CD4-positive, alpha-beta T cell (primary cell): ENCODE data around the gene ATP2B2. TPM values are rescaled to one million over a fixed set of nuclear protein-coding genes. Genes with fewer than 3 reads are reported as not detected.

ENCODE experiments used
- ATAC-seq: fragments of 200-7000 bp; cut with Tn5 transposase; one replicate; pipeline ENCODE4 v1.10.0; 2022; ENCODE audit warnings: mild to moderate bottlenecking; ENCODE audit not compliant: poor library complexity
- CTCF ChIA-PET: fragments of 350-600 bp; sonication (Branson Sonifier 250); formaldehyde crosslinking; loops from one replicate; lab custom pipeline; 2021; ENCODE audit warnings: antibody characterized with exemption, inconsistent platforms; lab: Charles Lee
- POLR2A ChIA-PET: fragments of 350-600 bp; sonication (Branson Sonifier 250); formaldehyde crosslinking; loops from one replicate; lab custom pipeline; 2021; ENCODE audit warnings: antibody characterized with exemption, inconsistent platforms; lab: Charles Lee
- DNase-seq, 14 experiments: peaks; one replicate each; pipeline ENCODE4 v3.0.0-alpha.2; 2013 to 2020; ENCODE audit warnings: mixed read lengths in 2 of 14
- H3K27ac ChIP-seq, 2 donors: one replicate each; pipeline versions ENCODE4 v1.5.1 to v1.7.0; 2013; ENCODE audit warnings: low read length in 2 of 2, low read depth in 1 of 2, mild to moderate bottlenecking in 1 of 2
- H3K27me3 ChIP-seq, 2 experiments: 1 replicate in 1 of 2; 2 replicates in 1 of 2; pipeline versions ENCODE4 v1.6.1 to v1.7.0; 2013; ENCODE audit warnings: low read length in 2 of 2, control low read depth in 1 of 2, mild to moderate bottlenecking in 1 of 2, moderate library complexity in 1 of 2; ENCODE audit not compliant: insufficient read depth in 2 of 2, control insufficient read depth in 1 of 2
- H3K36me3 ChIP-seq: one replicate; pipeline ENCODE4 v1.6.1; 2013; ENCODE audit warnings: low read length, control low read depth; ENCODE audit not compliant: insufficient read depth
- H3K4me1 ChIP-seq: one replicate; pipeline ENCODE4 v1.6.1; 2013; ENCODE audit warnings: low read length, control low read depth; ENCODE audit not compliant: insufficient read depth
- H3K4me3 ChIP-seq: one replicate; pipeline ENCODE4 v1.5.1; 2013; ENCODE audit warnings: mild to moderate bottlenecking, low read length, moderate library complexity
- H3K9me3 ChIP-seq, 2 experiments: 1 replicate in 1 of 2; 2 replicates in 1 of 2; pipeline versions ENCODE4 v1.6.1 to v1.7.0; 2013; ENCODE audit warnings: low read length in 2 of 2, mild to moderate bottlenecking in 2 of 2, control low read depth in 1 of 2, moderate library complexity in 1 of 2; ENCODE audit not compliant: control insufficient read depth in 1 of 2, insufficient read depth in 1 of 2
- H3K27ac Mint-ChIP-seq: one replicate; pipeline ENCODE4 v1.8.0; 2020; ENCODE audit warnings: mixed read lengths
- H3K27me3 Mint-ChIP-seq: one replicate; pipeline ENCODE4 v1.8.0; 2021; ENCODE audit warnings: mixed read lengths
- H3K36me3 Mint-ChIP-seq: one replicate; pipeline ENCODE4 v1.8.0; 2021; ENCODE audit warnings: low read depth, mixed read lengths
- H3K4me1 Mint-ChIP-seq: one replicate; pipeline ENCODE4 v1.8.0; 2021; ENCODE audit warnings: low read depth, mixed read lengths
- H3K4me3 Mint-ChIP-seq: one replicate; pipeline ENCODE4 v1.8.0; 2020; ENCODE audit warnings: mild to moderate bottlenecking, mixed read lengths
- H3K9me3 Mint-ChIP-seq: one replicate; pipeline ENCODE4 v1.8.0; 2020; ENCODE audit warnings: mixed read lengths
- CTCF ChIP-seq: fragments of 200-600 bp; IDR thresholded peaks from one replicate; pipeline ENCODE4 v1.8.0; 2022; ENCODE audit warnings: antibody characterized with exemption, mild to moderate bottlenecking
- intact Hi-C, 2 experiments: fragments of 100-400 bp; cut with DNase I in 1 of 2; cut with micrococcal nuclease in 1 of 2; formaldehyde crosslinking; loops; one replicate each; pipeline versions ENCODE4 v1.15.1 to v1.9.0; 2023 to 2025; cut with DNase I, micrococcal nuclease
- total RNA-seq, 174 experiments: library from RNA in 2 of 174; stranded (reverse) in 2 of 174; gene quantifications; one replicate each; pipeline ENCODE4 v1.2.3 and lab custom pipeline; 2021 to 2026

The ATP2B2 gene
- total RNA-seq, 2 experiments from 2014 or later, result not detected

GRCh38 chr3:10447527-10448260 is 57.7 kb downstream of the ATP2B2 start:
- intact Hi-C loops, result no loop called here
- no peak overlapping the region for H3K4me3 Mint-ChIP-seq

GRCh38 chr3:10447110-10447509 is 58.3 kb downstream of the ATP2B2 start:
- ATAC-seq, result no peak

More at GRCh38 chr3:10447527-10448260, 57.7 kb downstream of the ATP2B2 start:
- no peak for DNase-seq
- Histone ChIP-seq H3K4me1 (no peaks in the 10 kb centered on the region), H3K27ac (no peak overlapping the region), H3K9me3 (peaks cover 0 to 8% of the 10 kb centered on the region in 2 experiments), H3K36me3 (no peaks in the 10 kb centered on the region), H3K27me3 (no peaks in the 10 kb centered on the region), H3K4me3 (no peak overlapping the region)
- CTCF ChIA-PET, result no interaction called here
- Mint-ChIP-seq H3K4me1 (no peaks in the 10 kb centered on the region), H3K36me3 (no peaks in the 10 kb centered on the region), H3K9me3 (no peaks in the 10 kb centered on the region), H3K27me3 (peaks cover 14% of the 10 kb centered on the region), H3K27ac (no peak overlapping the region)
- no peak for ATAC-seq
- no peak for TF ChIP-seq CTCF
- POLR2A ChIA-PET, result interaction anchor here (1.4 kb wide), 1 partner anchor 12 kb away, joined by 3 read pairs; no protein-coding TSS in a partner anchor

GRCh38 chr3:10445561-10446175 is 59.7 kb downstream of the ATP2B2 start:
- H3K27me3 Mint-ChIP-seq, result peaks cover 7% of the 10 kb centered on the region
- H3K27ac Mint-ChIP-seq, result no peak overlapping the region
- ATAC-seq, result no peak

More at GRCh38 chr3:10447110-10447509, 58.3 kb downstream of the ATP2B2 start:
- ChIA-PET CTCF (no interaction called here), POLR2A (interaction anchor here (1.4 kb wide), 1 partner anchor 11 kb away, joined by 3 read pairs; no protein-coding TSS in a partner anchor)
- no peak overlapping the region for H3K4me3 ChIP-seq
- peaks cover 0 to 8% of the 10 kb centered on the region in 2 experiments for H3K9me3 ChIP-seq
- no peak overlapping the region for H3K27ac ChIP-seq
- no peak for TF ChIP-seq CTCF
- no peaks in the 10 kb centered on the region for H3K27me3 ChIP-seq
- H3K27ac Mint-ChIP-seq, result no peak overlapping the region
- H3K4me3 Mint-ChIP-seq, result no peak overlapping the region
- H3K36me3 ChIP-seq, result no peaks in the 10 kb centered on the region
- no peak for DNase-seq
- intact Hi-C loops, result no loop called here
- H3K9me3 Mint-ChIP-seq, result no peaks in the 10 kb centered on the region
- peaks cover 14% of the 10 kb centered on the region for H3K27me3 Mint-ChIP-seq
- no peaks in the 10 kb centered on the region for H3K4me1 ChIP-seq
- H3K36me3 Mint-ChIP-seq, result no peaks in the 10 kb centered on the region
- H3K4me1 Mint-ChIP-seq, result no peaks in the 10 kb centered on the region

More at GRCh38 chr3:10445561-10446175, 59.7 kb downstream of the ATP2B2 start:
- intact Hi-C loops, result no loop called here
- no peaks in the 10 kb centered on the region for H3K36me3 Mint-ChIP-seq
- Histone ChIP-seq H3K27ac (no peak overlapping the region), H3K4me1 (no peaks in the 10 kb centered on the region), H3K9me3 (peaks cover 0 to 3% of the 10 kb centered on the region in 2 experiments), H3K36me3 (no peaks in the 10 kb centered on the region), H3K27me3 (no peaks in the 10 kb centered on the region), H3K4me3 (no peak overlapping the region)
- H3K4me1 Mint-ChIP-seq, result peaks cover 2% of the 10 kb centered on the region
- POLR2A ChIA-PET, result interaction anchor here (0.6 to 1.0 kb wide), 2 partner anchors 15 to 248 kb away, joined by 3 read pairs; no protein-coding TSS in a partner anchor
- CTCF ChIA-PET, result no interaction called here
- DNase-seq, result no peak
- H3K9me3 Mint-ChIP-seq, result no peaks in the 10 kb centered on the region
- H3K4me3 Mint-ChIP-seq, result no peak overlapping the region
- no peak for TF ChIP-seq CTCF
